HepG2 (cell line): ENCODE data around the gene KDM2B. TPM values are rescaled to one million over a fixed set of nuclear protein-coding genes. Genes with fewer than 3 reads are reported as not detected.

Experiments
- BCL6 ChIP-seq: IDR thresholded peaks from 2 replicates; pipeline ENCODE4 v1.6.1; 2016; ENCODE audit warnings: missing genetic modification reagents, missing compliant biosample characterization
- CHCHD3 ChIP-seq: sonication (generic); formaldehyde crosslinking; IDR thresholded peaks from 2 replicates; pipeline ENCODE4 v1.8.0; 2022; ENCODE audit warnings: mild to moderate bottlenecking, missing genetic modification reagents, moderate library complexity
- DPF2 ChIP-seq: sonication (generic); formaldehyde crosslinking; IDR thresholded peaks from 2 replicates; pipeline ENCODE4 v1.4.0; 2020; ENCODE audit warnings: mild to moderate bottlenecking, low read depth, missing genetic modification reagents, borderline replicate concordance
- HOXA3 ChIP-seq: sonication (generic); formaldehyde crosslinking; IDR thresholded peaks from 2 replicates; pipeline ENCODE4 v1.5.0; 2020; ENCODE audit warnings: missing genetic modification reagents
- NAIF1 ChIP-seq: sonication (generic); formaldehyde crosslinking; IDR thresholded peaks from 2 replicates; pipeline ENCODE4 v1.5.0; 2020; ENCODE audit warnings: mild to moderate bottlenecking, missing genetic modification reagents, borderline replicate concordance
- NCOA5 ChIP-seq: sonication (generic); formaldehyde crosslinking; IDR thresholded peaks from 2 replicates; pipeline ENCODE4 v1.4.0; 2020; ENCODE audit warnings: missing genetic modification reagents
- TEAD3 ChIP-seq: optimal IDR thresholded peaks from 2 replicates; pipeline ENCODE3; 2016; ENCODE audit warnings: borderline replicate concordance
- TP53 ChIP-seq: sonication (generic); formaldehyde crosslinking; conservative IDR thresholded peaks from 2 replicates; pipeline ENCODE4 v1.4.0; 2020; ENCODE audit warnings: missing genetic modification reagents
- TRIM24 ChIP-seq: sonication (generic); formaldehyde crosslinking; IDR thresholded peaks from 2 replicates; pipeline ENCODE4 v1.8.0; 2022; ENCODE audit warnings: mild to moderate bottlenecking, missing genetic modification reagents
- ZBTB3 ChIP-seq: sonication (generic); formaldehyde crosslinking; IDR thresholded peaks from 2 replicates; pipeline ENCODE4 v1.4.0; 2020; ENCODE audit warnings: low read depth, mild to moderate bottlenecking, moderate library complexity, missing genetic modification reagents, borderline replicate concordance
- ZNF138 ChIP-seq: sonication (generic); formaldehyde crosslinking; IDR thresholded peaks from 2 replicates; pipeline ENCODE4 v1.5.0; 2020; ENCODE audit warnings: mild to moderate bottlenecking, low read depth, missing genetic modification reagents
- ZNF546 ChIP-seq: sonication (generic); formaldehyde crosslinking; conservative IDR thresholded peaks from 2 replicates; pipeline ENCODE4 v1.8.1; 2023; ENCODE audit warnings: mild to moderate bottlenecking, missing genetic modification reagents
- ZNF567 ChIP-seq: sonication (generic); formaldehyde crosslinking; IDR thresholded peaks from 2 replicates; pipeline ENCODE4 v1.8.1; 2023; ENCODE audit warnings: mild to moderate bottlenecking, missing genetic modification reagents, borderline replicate concordance
- ZNF670 ChIP-seq: sonication (generic); formaldehyde crosslinking; IDR thresholded peaks from 2 replicates; pipeline ENCODE4 v1.8.0; 2022; ENCODE audit warnings: mild to moderate bottlenecking, missing genetic modification reagents, borderline replicate concordance
- ZNF720 ChIP-seq: sonication (generic); formaldehyde crosslinking; IDR thresholded peaks from 2 replicates; pipeline ENCODE4 v1.4.0; 2020; ENCODE audit warnings: missing genetic modification reagents
- polyA plus RNA-seq, 8 experiments: library from polyadenylated mRNA; depleted of rRNA in 3 of 8; stranded (reverse) in 7 of 8; unstranded in 1 of 8; fragments of >200 nt; fragmentation: Illumina TruSeq in 4 of 8; extraction: Trizol in 4 of 8; gene quantifications; 2 replicates each; pipeline versions ENCODE4 v1.2.1 to v1.2.3, GENCODE V29; 2011 to 2016; ENCODE audit warnings: low read depth in 4 of 8, missing spikeins in 1 of 8, mixed read lengths in 1 of 8; ENCODE audit not compliant: insufficient read depth in 1 of 8
- total RNA-seq, 5 experiments: library from RNA; depleted of rRNA; stranded (reverse); fragments of >200 nt; fragmentation: Illumina TruSeq; extraction: Trizol; gene quantifications; 2 replicates each; pipeline ENCODE4 v1.2.3, GENCODE V29; 2016; ENCODE audit warnings: low read depth in 1 of 5
- TF ChIP-seq, protein P1 (sequence below): sonication (generic); formaldehyde crosslinking; IDR thresholded peaks from 2 replicates; pipeline ENCODE4 v1.8.0; 2023; ENCODE audit warnings: mild to moderate bottlenecking, missing genetic modification reagents
- TF ChIP-seq, protein P2 (sequence below): IDR thresholded peaks from 2 replicates; pipeline ENCODE4 v1.6.1; 2016; ENCODE audit warnings: low read depth, missing genetic modification reagents, missing compliant biosample characterization
- TF ChIP-seq, protein P3 (sequence below): sonication (generic); IDR thresholded peaks from 2 replicates; pipeline ENCODE4 v1.6.1; 2016; ENCODE audit warnings: low read depth, borderline replicate concordance
- TF ChIP-seq, protein P4 (sequence below): sonication (generic); formaldehyde crosslinking; IDR thresholded peaks from 2 replicates; pipeline ENCODE4 v1.5.0; 2020; ENCODE audit warnings: missing genetic modification reagents
- TF ChIP-seq, protein P5 (sequence below): sonication (generic); formaldehyde crosslinking; IDR thresholded peaks from 2 replicates; pipeline ENCODE4 v1.4.0; 2020; ENCODE audit warnings: missing genetic modification reagents; ENCODE audit errors: not compliant biosample characterization

KDM2B gene
- total and polyA plus RNA-seq, 2 of the 13 experiments (the other 11 are each of a cell fraction or from before 2014, with no cell fraction given) = 17.5 to 26.1 TPM

DNA sequence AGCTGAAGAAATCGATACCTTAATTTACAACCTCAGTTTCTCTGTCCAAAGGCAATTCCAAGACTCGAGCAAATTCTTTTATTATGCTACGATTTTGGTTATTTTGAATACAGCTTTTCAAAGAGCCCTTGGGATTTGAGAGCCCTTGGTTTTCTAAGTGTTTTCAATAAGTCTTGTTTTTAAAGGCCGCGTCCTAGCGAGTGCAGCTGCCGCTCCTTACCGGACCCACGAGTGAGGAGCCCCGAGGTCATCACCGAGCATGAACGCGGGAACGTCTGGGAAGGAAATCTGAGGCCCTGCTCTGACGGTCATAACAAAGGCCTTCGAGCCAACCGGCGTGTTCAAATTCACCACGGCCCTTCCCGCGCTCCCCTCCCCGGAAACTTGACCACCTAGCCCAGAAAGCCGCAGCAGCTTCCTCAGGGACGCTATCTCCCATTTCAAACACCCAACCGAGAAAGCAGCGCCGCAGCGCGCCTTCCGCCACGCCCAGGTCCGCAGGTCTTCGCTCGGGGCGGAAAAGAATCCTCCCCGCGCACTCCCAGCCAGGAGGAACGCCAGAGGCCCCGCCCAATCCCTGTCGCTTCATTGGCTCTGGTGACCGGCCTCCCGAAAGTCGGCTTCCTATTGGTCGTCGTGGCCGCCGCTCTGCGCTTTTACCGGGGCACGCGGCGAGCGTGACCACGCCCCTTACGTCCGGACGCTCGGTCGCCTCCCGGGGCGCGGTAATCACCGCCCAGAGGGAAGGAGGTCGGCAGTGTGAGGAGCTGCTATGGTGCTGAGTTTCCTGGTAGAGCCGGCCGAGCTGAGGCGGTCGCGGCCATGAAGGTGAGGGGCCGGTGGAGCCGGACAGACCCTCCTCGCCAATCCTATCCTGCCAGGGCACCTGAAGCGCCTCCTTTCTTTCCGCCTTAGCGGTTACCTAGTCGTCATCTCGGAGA lies 181.2 kb downstream of the KDM2B start, which contains the start of gene RNF34 (continued):
- TF ChIP-seq BCL6 (CRISPR knock-in tag) (no peak), NCOA5 (CRISPR knock-in tag) (no peak), ZNF138 (CRISPR knock-in tag) (no peak), ZNF567 (no peak), TP53 (CRISPR knock-in tag) (no peak; the same call in 1 of the 2 replicates), ZNF546 (CRISPR knock-in tag) (peak; percentile 77; the same call in 1 of the 2 replicates), ZNF720 (no peak), CHCHD3 (no peak), NAIF1 (CRISPR knock-in tag) (peak; percentile 86), TRIM24 (CRISPR knock-in tag) (no peak), TEAD3 (peak; percentile 53), DPF2 (CRISPR knock-in tag) (no peak), ZNF670 (CRISPR knock-in tag) (no peak), ZBTB3 (no peak), HOXA3 (CRISPR knock-in tag) (peak; percentile 86)
- TF ChIP-seq, protein P1, sequence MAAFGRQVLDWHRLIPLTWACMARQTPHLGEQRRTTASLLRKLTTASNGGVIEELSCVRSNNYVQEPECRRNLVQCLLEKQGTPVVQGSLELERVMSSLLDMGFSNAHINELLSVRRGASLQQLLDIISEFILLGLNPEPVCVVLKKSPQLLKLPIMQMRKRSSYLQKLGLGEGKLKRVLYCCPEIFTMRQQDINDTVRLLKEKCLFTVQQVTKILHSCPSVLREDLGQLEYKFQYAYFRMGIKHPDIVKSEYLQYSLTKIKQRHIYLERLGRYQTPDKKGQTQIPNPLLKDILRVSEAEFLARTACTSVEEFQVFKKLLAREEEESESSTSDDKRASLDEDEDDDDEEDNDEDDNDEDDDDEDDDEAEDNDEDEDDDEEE (CRISPR knock-in tag) = peak; percentile 97
- TF ChIP-seq, protein P2, sequence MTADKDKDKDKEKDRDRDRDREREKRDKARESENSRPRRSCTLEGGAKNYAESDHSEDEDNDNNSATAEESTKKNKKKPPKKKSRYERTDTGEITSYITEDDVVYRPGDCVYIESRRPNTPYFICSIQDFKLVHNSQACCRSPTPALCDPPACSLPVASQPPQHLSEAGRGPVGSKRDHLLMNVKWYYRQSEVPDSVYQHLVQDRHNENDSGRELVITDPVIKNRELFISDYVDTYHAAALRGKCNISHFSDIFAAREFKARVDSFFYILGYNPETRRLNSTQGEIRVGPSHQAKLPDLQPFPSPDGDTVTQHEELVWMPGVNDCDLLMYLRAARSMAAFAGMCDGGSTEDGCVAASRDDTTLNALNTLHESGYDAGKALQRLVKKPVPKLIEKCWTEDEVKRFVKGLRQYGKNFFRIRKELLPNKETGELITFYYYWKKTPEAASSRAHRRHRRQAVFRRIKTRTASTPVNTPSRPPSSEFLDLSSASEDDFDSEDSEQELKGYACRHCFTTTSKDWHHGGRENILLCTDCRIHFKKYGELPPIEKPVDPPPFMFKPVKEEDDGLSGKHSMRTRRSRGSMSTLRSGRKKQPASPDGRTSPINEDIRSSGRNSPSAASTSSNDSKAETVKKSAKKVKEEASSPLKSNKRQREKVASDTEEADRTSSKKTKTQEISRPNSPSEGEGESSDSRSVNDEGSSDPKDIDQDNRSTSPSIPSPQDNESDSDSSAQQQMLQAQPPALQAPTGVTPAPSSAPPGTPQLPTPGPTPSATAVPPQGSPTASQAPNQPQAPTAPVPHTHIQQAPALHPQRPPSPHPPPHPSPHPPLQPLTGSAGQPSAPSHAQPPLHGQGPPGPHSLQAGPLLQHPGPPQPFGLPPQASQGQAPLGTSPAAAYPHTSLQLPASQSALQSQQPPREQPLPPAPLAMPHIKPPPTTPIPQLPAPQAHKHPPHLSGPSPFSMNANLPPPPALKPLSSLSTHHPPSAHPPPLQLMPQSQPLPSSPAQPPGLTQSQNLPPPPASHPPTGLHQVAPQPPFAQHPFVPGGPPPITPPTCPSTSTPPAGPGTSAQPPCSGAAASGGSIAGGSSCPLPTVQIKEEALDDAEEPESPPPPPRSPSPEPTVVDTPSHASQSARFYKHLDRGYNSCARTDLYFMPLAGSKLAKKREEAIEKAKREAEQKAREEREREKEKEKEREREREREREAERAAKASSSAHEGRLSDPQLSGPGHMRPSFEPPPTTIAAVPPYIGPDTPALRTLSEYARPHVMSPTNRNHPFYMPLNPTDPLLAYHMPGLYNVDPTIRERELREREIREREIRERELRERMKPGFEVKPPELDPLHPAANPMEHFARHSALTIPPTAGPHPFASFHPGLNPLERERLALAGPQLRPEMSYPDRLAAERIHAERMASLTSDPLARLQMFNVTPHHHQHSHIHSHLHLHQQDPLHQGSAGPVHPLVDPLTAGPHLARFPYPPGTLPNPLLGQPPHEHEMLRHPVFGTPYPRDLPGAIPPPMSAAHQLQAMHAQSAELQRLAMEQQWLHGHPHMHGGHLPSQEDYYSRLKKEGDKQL (CRISPR knock-in tag) = no peak; the same call in 1 of the 2 replicates
- TF ChIP-seq, protein P3, sequence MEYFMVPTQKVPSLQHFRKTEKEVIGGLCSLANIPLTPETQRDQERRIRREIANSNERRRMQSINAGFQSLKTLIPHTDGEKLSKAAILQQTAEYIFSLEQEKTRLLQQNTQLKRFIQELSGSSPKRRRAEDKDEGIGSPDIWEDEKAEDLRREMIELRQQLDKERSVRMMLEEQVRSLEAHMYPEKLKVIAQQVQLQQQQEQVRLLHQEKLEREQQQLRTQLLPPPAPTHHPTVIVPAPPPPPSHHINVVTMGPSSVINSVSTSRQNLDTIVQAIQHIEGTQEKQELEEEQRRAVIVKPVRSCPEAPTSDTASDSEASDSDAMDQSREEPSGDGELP = no peak; the same call in 1 of the 2 replicates
- TF ChIP-seq, protein P4, sequence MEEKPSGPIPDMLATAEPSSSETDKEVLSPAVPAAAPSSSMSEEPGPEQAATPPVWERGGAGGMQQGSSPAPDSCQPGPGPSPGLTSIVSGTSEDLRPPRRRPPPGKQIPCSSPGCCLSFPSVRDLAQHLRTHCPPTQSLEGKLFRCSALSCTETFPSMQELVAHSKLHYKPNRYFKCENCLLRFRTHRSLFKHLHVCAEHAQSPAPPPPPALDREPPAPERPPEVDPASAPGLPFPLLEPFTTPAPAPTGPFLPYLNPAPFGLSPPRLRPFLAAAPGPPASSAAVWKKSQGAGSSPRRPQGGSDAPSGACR (CRISPR knock-in tag) = peak; percentile 62; the same call in 1 of the 2 replicates
- TF ChIP-seq, protein P5, sequence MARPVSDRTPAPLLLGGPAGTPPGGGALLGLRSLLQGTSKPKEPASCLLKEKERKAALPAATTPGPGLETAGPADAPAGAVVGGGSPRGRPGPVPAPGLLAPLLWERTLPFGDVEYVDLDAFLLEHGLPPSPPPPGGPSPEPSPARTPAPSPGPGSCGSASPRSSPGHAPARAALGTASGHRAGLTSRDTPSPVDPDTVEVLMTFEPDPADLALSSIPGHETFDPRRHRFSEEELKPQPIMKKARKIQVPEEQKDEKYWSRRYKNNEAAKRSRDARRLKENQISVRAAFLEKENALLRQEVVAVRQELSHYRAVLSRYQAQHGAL (CRISPR knock-in tag) = no peak
